Measurements from ENCODE around the gene ARIH2. TPM values are rescaled to one million over a fixed set of nuclear protein-coding genes. Genes with fewer than 3 reads are reported as not detected.

ARIH2 gene
- total and polyA plus RNA-seq, 2 of the 8 experiments (the other 6 are each of a cell fraction or from before 2014, with no cell fraction given) = 72.9 to 136 TPM

- Histone ChIP-seq H4K5ac (ENCODE audit: insufficient read length, low read depth, low read length) (no peak overlapping the region), H3K23me2 (ENCODE audit: low read depth, low read length) (no peaks in the 10 kb centered on the region), H3K14ac (ENCODE audit: insufficient read length) (no peak overlapping the region), H3K4me2 (ENCODE audit: insufficient read depth in 1 of 2, low read depth in 2 of 2, low read length in 2 of 2) (no peak overlapping the region), H3K9ac (replicated peaks in 1 of 4; ENCODE audit: extremely low read depth in 1 of 4, low read depth in 3 of 4, low read length in 3 of 4) (no peak overlapping the region), H2BK15ac (ENCODE audit: low read length) (no peak overlapping the region), H2AFZ (ENCODE audit: low read length) (no peak overlapping the region), H3K79me2 (ENCODE audit: control insufficient read depth in 1 of 2, insufficient read depth in 2 of 2, low read length in 2 of 2) (no peaks in the 10 kb centered on the region), H3K27me3 (replicated peaks in 1 of 4; ENCODE audit: control insufficient read depth in 3 of 4, extremely low read depth in 1 of 4, insufficient read depth in 3 of 4, low read length in 3 of 4) (no peaks in the 10 kb centered on the region), H2BK5ac (ENCODE audit: low read depth, low read length) (no peak overlapping the region), H4K91ac (replicated peaks; ENCODE audit: insufficient read length, low read length) (no peak overlapping the region), H3K4ac (replicated peaks; ENCODE audit: insufficient read length, low read depth, low read length) (no peak overlapping the region), H3K56ac (replicated peaks; ENCODE audit: insufficient read length, low read depth, low read length) (no peak overlapping the region), H3K9me3 (ENCODE audit: insufficient read depth in 2 of 2, low read depth in 1 of 2, low read length in 1 of 2) (no peaks in the 10 kb centered on the region), H3K4me3 (ENCODE audit: extremely low read depth in 1 of 4, insufficient read depth in 2 of 4, low read depth in 3 of 4, low read length in 4 of 4) (no peak overlapping the region), H2BK20ac (ENCODE audit: low read length) (no peak overlapping the region), H3K4me1 (replicated peaks in 1 of 4; ENCODE audit: control insufficient read depth in 3 of 4, insufficient read depth in 4 of 4, low read length in 3 of 4) (peaks cover 3 to 8% (median 5%) of the 10 kb centered on the region in 4 experiments; a peak in 6 of 7 replicates), H3K36me3 (ENCODE audit: control insufficient read depth in 2 of 4, insufficient read depth in 4 of 4, low read length in 3 of 4) (peaks cover 6 to 57% (median 34%) of the 10 kb centered on the region in 4 experiments; a peak in 7 of 8 replicates), H3K79me1 (ENCODE audit: low read depth, low read length) (no peaks in the 10 kb centered on the region), H3K23ac (ENCODE audit: insufficient read length) (no peak overlapping the region), H4K20me1 (replicated peaks in 1 of 2; ENCODE audit: control insufficient read depth in 1 of 2, insufficient read depth in 2 of 2, low read length in 2 of 2) (no peaks in the 10 kb centered on the region), H2AK5ac (ENCODE audit: low read depth, low read length) (no peak overlapping the region), H4K8ac (ENCODE audit: extremely low read depth, insufficient read depth, low read length) (no peak overlapping the region), H3K18ac (ENCODE audit: extremely low read depth, low read length) (no peak overlapping the region), H2BK12ac (ENCODE audit: low read depth, low read length) (no peak overlapping the region), H3K27ac (ENCODE audit: low read depth, low read length) (no peak overlapping the region), H2BK120ac (replicated peaks; ENCODE audit: low read depth, low read length) (no peak overlapping the region)
- POLR2A ChIA-PET (ENCODE audit: partially characterized antibody) = no interaction called here
- CTCF ChIA-PET (ENCODE audit: partially characterized antibody) = no interaction called here
- no peak for FAIRE-seq
- 91% methylated on average over 7 of the region's 7 CpGs; no CpG with 5 or more reads in 1 of the 2 experiments for WGBS, 2 experiments (ENCODE audit: extremely low coverage in 1 of 2, insufficient coverage in 1 of 2, insufficient read length in 1 of 2, insufficient replicate concordance in 2 of 2, low coverage in 1 of 2, low lambda C conversion rate in 2 of 2, missing lambda C conversion rate in 1 of 2)
- no peak for DNase-seq (ENCODE audit: low read depth in 1 of 2, low spot score in 2 of 2)
- TF ChIP-seq EZH2 (IDR thresholded peaks at IDR 0.05; ENCODE audit: low read depth, low read length, severe bottlenecking) (no peak), CEBPB (IDR thresholded peaks at IDR 0.05; ENCODE audit: low read depth, low read length) (no peak), SUZ12 (IDR thresholded peaks at IDR 0.05; ENCODE audit: low read length) (no peak), TAF7 (optimal IDR thresholded peaks at IDR 0.05; ENCODE audit: borderline replicate concordance, low read depth, low read length) (no peak), TBP (IDR thresholded peaks at IDR 0.05; ENCODE audit: low read depth, low read length) (no peak), JUN (IDR thresholded peaks at IDR 0.05; ENCODE audit: low read depth, low read length) (no peak), BCL11A (IDR thresholded peaks at IDR 0.05; ENCODE audit: low read depth in 2 of 2, low read length in 2 of 2) (no peak), EGR1 (IDR thresholded peaks at IDR 0.05; ENCODE audit: borderline replicate concordance, low read depth, low read length) (no peak), BRCA1 (IDR thresholded peaks at IDR 0.05; ENCODE audit: low read depth, low read length) (no peak), HDAC6 (IDR thresholded peaks at IDR 0.05; ENCODE audit: low read depth, low read length) (no peak), NANOG (IDR thresholded peaks at IDR 0.05; ENCODE audit: insufficient read depth, low read depth, low read length, poor library complexity, severe bottlenecking) (no peak), CBX8 (IDR thresholded peaks at IDR 0.05; ENCODE audit: borderline replicate concordance, low read depth, low read length) (no peak), POU5F1 (IDR thresholded peaks at IDR 0.05; ENCODE audit: low read depth, low read length) (no peak)
- TF ChIP-seq, protein P1, sequence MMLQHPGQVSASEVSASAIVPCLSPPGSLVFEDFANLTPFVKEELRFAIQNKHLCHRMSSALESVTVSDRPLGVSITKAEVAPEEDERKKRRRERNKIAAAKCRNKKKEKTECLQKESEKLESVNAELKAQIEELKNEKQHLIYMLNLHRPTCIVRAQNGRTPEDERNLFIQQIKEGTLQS (IDR thresholded peaks at IDR 0.05; ENCODE audit: insufficient read depth, low read depth, low read length) = no peak
These were observed 48.3 kb downstream of the ARIH2 start for GRCh38 chr3:48966876-48967361.

Measured in H1 (cell line).